ENCODE measurements around the gene PDP2. TPM values are rescaled to one million over a fixed set of nuclear protein-coding genes. Genes with fewer than 3 reads are reported as not detected.

The PDP2 gene
- 5.4 and 6.5 TPM in 2 replicates for total RNA-seq (ENCODE audit: low replicate concordance)

GRCh38 chr16:66880288-66881013 lies at the start of gene PDP2:
Gene PDP2, plus strand, starts transcription at chr16:66880515. Its CDS starts 3,770 bp downstream, at chr16:66884285.

GRCh38 chr16:66844342-66845079 lies 35.8 kb upstream of the PDP2 start, which contains the start of gene CA7:
Gene CA7, plus strand, starts transcription at chr16:66844414. Its CDS starts 74 bp downstream, at chr16:66844488.

GRCh38 chr16:66918803-66919568 lies 38.7 kb downstream of the PDP2 start, which contains the start of gene CDH16:
Gene CDH16, minus strand, starts transcription at chr16:66918885. Its CDS starts 820 bp downstream, at chr16:66918065.

GRCh38 chr16:66925322-66925840 lies 45.1 kb downstream of the PDP2 start, which contains the start of gene RRAD:
Gene RRAD, minus strand, starts transcription at chr16:66925535. Its CDS starts 356 bp downstream, at chr16:66925179.

GRCh38 chr16:66934138-66934838 lies 54.0 kb downstream of the PDP2 start, which contains the start of gene CIAO2B:
Gene CIAO2B, minus strand, starts transcription at chr16:66934402. Its CDS starts 38 bp downstream, at chr16:66934364.

GRCh38 chr16:66935314-66936011 lies 55.1 kb downstream of the PDP2 start, which contains the start of gene CES2:
Gene CES2, plus strand, starts transcription at chr16:66935516. Its CDS starts 120 bp downstream, at chr16:66935636.

Other genes with a start within 250 kb of the PDP2 start
- 9.6 and 17.3 TPM in 2 replicates for gene CMTM4, start 183.8 kb upstream of the PDP2 start, total RNA-seq (ENCODE audit: low replicate concordance)
- gene DYNC1LI2, start 128.9 kb upstream of the PDP2 start, total RNA-seq (ENCODE audit: low replicate concordance), result 63.7 and 175 TPM in 2 replicates
- 0.08 TPM in 1 of 2 replicates, not detected in the other for gene TERB1, start 78.9 kb upstream of the PDP2 start, total RNA-seq (ENCODE audit: low replicate concordance)
- gene NAE1, start 49.5 kb upstream of the PDP2 start, total RNA-seq (ENCODE audit: low replicate concordance), result 51.0 and 66.7 TPM in 2 replicates
- gene CA7, start 36.1 kb upstream of the PDP2 start, total RNA-seq (ENCODE audit: low replicate concordance), result not detected in 2 replicates
- gene CDH16, start 38.4 kb downstream of the PDP2 start, total RNA-seq (ENCODE audit: low replicate concordance), result under 0.01 TPM in 1 of 2 replicates, not detected in the other
- gene RRAD, start 45.0 kb downstream of the PDP2 start, total RNA-seq (ENCODE audit: low replicate concordance), result 6.6 and 22.5 TPM in 2 replicates
- 244 and 278 TPM in 2 replicates for gene CIAO2B, start 53.9 kb downstream of the PDP2 start, total RNA-seq (ENCODE audit: low replicate concordance)
- 14.9 and 18.0 TPM in 2 replicates for gene CES2, start 55.0 kb downstream of the PDP2 start, total RNA-seq (ENCODE audit: low replicate concordance)
- gene CES3, start 80.8 kb downstream of the PDP2 start, total RNA-seq (ENCODE audit: low replicate concordance), result under 0.01 and 0.38 TPM in 2 replicates
- 0.90 and 3.3 TPM in 2 replicates for gene CES4A, start 108.1 kb downstream of the PDP2 start, total RNA-seq (ENCODE audit: low replicate concordance)
- gene CBFB, start 148.6 kb downstream of the PDP2 start, total RNA-seq (ENCODE audit: low replicate concordance), result 92.9 and 108 TPM in 2 replicates
- 9.6 and 12.0 TPM in 2 replicates for gene PHAF1, start 229.4 kb downstream of the PDP2 start, total RNA-seq (ENCODE audit: low replicate concordance)

Data from smooth muscle cell of the coronary artery (primary cell).